ENCODE data around the gene URI1. TPM values are rescaled to one million over a fixed set of nuclear protein-coding genes. Genes with fewer than 3 reads are reported as not detected.
"Not testable (repeated sequence)": the region's sequence is repeated elsewhere in the genome, so short reads cannot be mapped to it uniquely, and the experiment has no call there.

URI1 gene
- 10 to 100 TPM; 69.4 to 97.5 (median 84.3) TPM for polyA plus RNA-seq (ENCODE audit: insufficient read length in 10 of 10)
- long read RNA-seq, donor 1, transcript URI1-202 (11 exons, 3,444 nt): major isoform, 7 of 40 reads
- long read RNA-seq, donor 1, transcript URI1-206 (10 exons, 2,495 nt): minor isoform, 6 of 40 reads
- long read RNA-seq, donor 1, partial matches to known transcripts: 23 of 40 reads
- long read RNA-seq, donor 1, other reads (novel, unspliced or antisense): 0 of 40 reads
- long read RNA-seq, donor 2, partial matches to known transcripts: 10 of 15 reads
- long read RNA-seq, donor 2, other reads (novel, unspliced or antisense): 0 of 15 reads
- long read RNA-seq, donor 3: 0 reads
- long read RNA-seq, donor 4, transcript URI1-211 (3 exons, 1,032 nt): major isoform, 10 of 40 reads
- long read RNA-seq, donor 4, transcript URI1-202 (11 exons, 3,444 nt): minor isoform, 7 of 40 reads
- long read RNA-seq, donor 4, partial matches to known transcripts: 22 of 40 reads
- long read RNA-seq, donor 4, other reads (novel, unspliced or antisense): 0 of 40 reads
- long read RNA-seq, donor 5, transcript URI1-202 (11 exons, 3,444 nt): major isoform, 6 of 25 reads
- long read RNA-seq, donor 5, partial matches to known transcripts: 16 of 25 reads
- long read RNA-seq, donor 5, other reads (novel, unspliced or antisense): 0 of 25 reads
- long read RNA-seq, donor 6, transcript URI1-211 (3 exons, 1,032 nt): major isoform, 9 of 58 reads
- long read RNA-seq, donor 6, partial matches to known transcripts: 46 of 58 reads
- long read RNA-seq, donor 6, other reads (novel, unspliced or antisense): 0 of 58 reads
- long read RNA-seq, donor 7, transcript URI1-211 (3 exons, 1,032 nt): major isoform, 8 of 42 reads
- long read RNA-seq, donor 7, transcript URI1-202 (11 exons, 3,444 nt): major isoform, 8 of 42 reads
- long read RNA-seq, donor 7, partial matches to known transcripts: 25 of 42 reads
- long read RNA-seq, donor 7, other reads (novel, unspliced or antisense): 0 of 42 reads
- long read RNA-seq, donor 8, partial matches to known transcripts: 17 of 27 reads
- long read RNA-seq, donor 8, other reads (novel, unspliced or antisense): 0 of 27 reads
- long read RNA-seq, donor 9: 0 reads

GRCh38 chr19:29941828-29942403, at the start of gene URI1:
Gene URI1 (plus strand): TSS chr19:29942239. CDS start chr19:29942548, 309 bp downstream.
- DNase-seq: peak; percentile 88 to 94 (median 90)

GRCh38 chr19:29893606-29894284, 48.3 kb upstream of the URI1 start:
- DNase-seq: no peak

GRCh38 chr19:29896802-29897201, 45.2 kb upstream of the URI1 start:
- no peak for DNase-seq

- no peak for DNase-seq
These were observed 44.6 kb upstream of the URI1 start for GRCh38 chr19:29897466-29897865.

GRCh38 chr19:29904017-29904416, 38.0 kb upstream of the URI1 start:
- no peak for DNase-seq

GRCh38 chr19:29908963-29909944, 32.8 kb upstream of the URI1 start:
- DNase-seq: peak in 1 of 3 donors; percentile 32

- DNase-seq: no peak
These were observed 27.1 kb upstream of the URI1 start for GRCh38 chr19:29914933-29915332.

- DNase-seq: not testable (repeated sequence)
These were observed 26.2 kb upstream of the URI1 start for GRCh38 chr19:29915832-29916231.

- no peak for DNase-seq
These were observed 24.1 kb upstream of the URI1 start for GRCh38 chr19:29917911-29918310.

GRCh38 chr19:29918891-29919290, 23.1 kb upstream of the URI1 start:
- no peak for DNase-seq

GRCh38 chr19:29922972-29923371, 19.1 kb upstream of the URI1 start:
- DNase-seq: no peak

GRCh38 chr19:29923653-29924052, 18.4 kb upstream of the URI1 start:
- no peak for DNase-seq

GRCh38 chr19:29926031-29926430, 16.0 kb upstream of the URI1 start:
- no peak for DNase-seq

- no peak for DNase-seq
These were observed 15.2 kb upstream of the URI1 start for GRCh38 chr19:29926801-29927200.

GRCh38 chr19:29927944-29928625, 14.0 kb upstream of the URI1 start:
- DNase-seq: peak in 2 of 3 donors; percentile 20 to 36

GRCh38 chr19:29928831-29929230, 13.2 kb upstream of the URI1 start:
- DNase-seq: no peak

- DNase-seq: no peak
These were observed 7.8 kb upstream of the URI1 start for GRCh38 chr19:29934257-29934656.

- DNase-seq: no peak
These were observed 7.3 kb upstream of the URI1 start for GRCh38 chr19:29934781-29935180.

- no peak for DNase-seq
These were observed 5.6 kb upstream of the URI1 start for GRCh38 chr19:29936409-29936808.

Data from muscle of back (tissue), 13 donors.